ENCODE measurements around the gene CAPZA2. TPM values are rescaled to one million over a fixed set of nuclear protein-coding genes. Genes with fewer than 3 reads are reported as not detected.

CAPZA2 gene
- total RNA-seq, 1 experiment from 2014 or later = 173 TPM

DNA sequence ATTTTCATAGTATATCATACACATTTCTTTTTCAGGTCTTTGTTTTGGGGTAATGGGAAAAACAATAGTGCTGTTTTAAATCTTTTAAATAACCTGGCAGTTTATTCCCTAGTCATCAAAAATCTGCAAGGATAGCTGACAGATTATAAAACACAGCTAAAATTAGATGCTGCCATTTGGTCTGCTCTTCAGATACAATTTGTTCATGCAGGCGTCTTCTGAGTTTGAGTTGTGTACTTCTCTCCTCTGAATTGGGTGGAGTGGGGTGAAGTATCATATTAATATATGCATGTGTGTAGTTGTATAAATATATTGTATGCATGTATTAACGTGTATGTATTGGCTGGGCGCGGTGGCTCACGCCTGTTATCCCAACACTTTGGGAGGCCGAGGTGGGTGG lies 48.0 kb downstream of the CAPZA2 start:
- no peaks in the 10 kb centered on the region for H3K9me3 Mint-ChIP-seq (ENCODE audit: unreplicated experiment)
- no peaks in the 10 kb centered on the region for H3K4me1 Mint-ChIP-seq (ENCODE audit: insufficient read depth, unreplicated experiment)
- BruUV-seq (replicated peaks) = no TSS peak
- peaks cover 85% of the 10 kb centered on the region for H3K36me3 Mint-ChIP-seq (ENCODE audit: insufficient read depth, unreplicated experiment)
- no peak overlapping the region for H3K27ac Mint-ChIP-seq (ENCODE audit: low read depth, unreplicated experiment)
- ChIA-PET CTCF (no interaction called here), POLR2A (interaction anchor here (0.6 to 1.4 kb wide), 2 partner anchors 40 to 1514 kb away, joined by 3 to 4 read pairs; no protein-coding TSS in a partner anchor)
- no peak for DNase-seq (ENCODE audit: unreplicated experiment)
- TF ChIP-seq, protein P1, sequence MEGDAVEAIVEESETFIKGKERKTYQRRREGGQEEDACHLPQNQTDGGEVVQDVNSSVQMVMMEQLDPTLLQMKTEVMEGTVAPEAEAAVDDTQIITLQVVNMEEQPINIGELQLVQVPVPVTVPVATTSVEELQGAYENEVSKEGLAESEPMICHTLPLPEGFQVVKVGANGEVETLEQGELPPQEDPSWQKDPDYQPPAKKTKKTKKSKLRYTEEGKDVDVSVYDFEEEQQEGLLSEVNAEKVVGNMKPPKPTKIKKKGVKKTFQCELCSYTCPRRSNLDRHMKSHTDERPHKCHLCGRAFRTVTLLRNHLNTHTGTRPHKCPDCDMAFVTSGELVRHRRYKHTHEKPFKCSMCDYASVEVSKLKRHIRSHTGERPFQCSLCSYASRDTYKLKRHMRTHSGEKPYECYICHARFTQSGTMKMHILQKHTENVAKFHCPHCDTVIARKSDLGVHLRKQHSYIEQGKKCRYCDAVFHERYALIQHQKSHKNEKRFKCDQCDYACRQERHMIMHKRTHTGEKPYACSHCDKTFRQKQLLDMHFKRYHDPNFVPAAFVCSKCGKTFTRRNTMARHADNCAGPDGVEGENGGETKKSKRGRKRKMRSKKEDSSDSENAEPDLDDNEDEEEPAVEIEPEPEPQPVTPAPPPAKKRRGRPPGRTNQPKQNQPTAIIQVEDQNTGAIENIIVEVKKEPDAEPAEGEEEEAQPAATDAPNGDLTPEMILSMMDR (IDR thresholded peaks at IDR 0.05; ENCODE audit: unreplicated experiment) = no peak
- H3K27me3 Mint-ChIP-seq (ENCODE audit: insufficient read depth, unreplicated experiment) = no peaks in the 10 kb centered on the region
- H3K4me3 Mint-ChIP-seq (ENCODE audit: unreplicated experiment) = no peak overlapping the region
- intact Hi-C loops (cut with micrococcal nuclease) = no loop called here

DNA sequence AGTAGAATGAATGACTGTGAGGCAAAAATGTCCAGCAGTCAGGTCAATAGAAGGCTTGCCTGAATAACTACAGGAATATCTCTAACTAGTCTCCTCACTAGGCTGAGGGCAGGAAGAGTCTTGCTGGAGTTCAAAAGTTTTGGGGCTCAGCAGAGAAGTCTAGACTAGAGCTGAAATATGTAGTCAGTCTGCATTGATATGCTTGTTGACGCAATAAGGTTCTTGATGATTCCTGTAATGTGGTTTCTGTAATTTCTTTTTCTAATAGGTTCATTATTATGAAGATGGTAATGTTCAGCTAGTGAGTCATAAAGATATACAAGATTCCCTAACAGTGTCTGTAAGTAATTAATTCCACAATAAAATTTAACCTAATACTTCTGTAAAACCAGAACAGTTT lies 49.4 kb downstream of the CAPZA2 start:
- Mint-ChIP-seq H3K27ac (ENCODE audit: low read depth, unreplicated experiment) (no peak overlapping the region), H3K27me3 (ENCODE audit: insufficient read depth, unreplicated experiment) (no peaks in the 10 kb centered on the region), H3K9me3 (ENCODE audit: unreplicated experiment) (no peaks in the 10 kb centered on the region), H3K36me3 (ENCODE audit: insufficient read depth, unreplicated experiment) (peaks cover 86% of the 10 kb centered on the region), H3K4me1 (ENCODE audit: insufficient read depth, unreplicated experiment) (no peaks in the 10 kb centered on the region), H3K4me3 (ENCODE audit: unreplicated experiment) (no peak overlapping the region)
- no peak for DNase-seq (ENCODE audit: unreplicated experiment)
- intact Hi-C loops (cut with micrococcal nuclease) = no loop called here
- ChIA-PET POLR2A (no interaction called here), CTCF (interaction anchor here (0.6 to 2.3 kb wide), 3 partner anchors 9 to 216 kb away, joined by 3 to 6 read pairs (median 4); no protein-coding TSS in a partner anchor)
- TF ChIP-seq, protein P1 (IDR thresholded peaks at IDR 0.05; ENCODE audit: unreplicated experiment) = no peak
- BruUV-seq (replicated peaks) = no TSS peak

DNA sequence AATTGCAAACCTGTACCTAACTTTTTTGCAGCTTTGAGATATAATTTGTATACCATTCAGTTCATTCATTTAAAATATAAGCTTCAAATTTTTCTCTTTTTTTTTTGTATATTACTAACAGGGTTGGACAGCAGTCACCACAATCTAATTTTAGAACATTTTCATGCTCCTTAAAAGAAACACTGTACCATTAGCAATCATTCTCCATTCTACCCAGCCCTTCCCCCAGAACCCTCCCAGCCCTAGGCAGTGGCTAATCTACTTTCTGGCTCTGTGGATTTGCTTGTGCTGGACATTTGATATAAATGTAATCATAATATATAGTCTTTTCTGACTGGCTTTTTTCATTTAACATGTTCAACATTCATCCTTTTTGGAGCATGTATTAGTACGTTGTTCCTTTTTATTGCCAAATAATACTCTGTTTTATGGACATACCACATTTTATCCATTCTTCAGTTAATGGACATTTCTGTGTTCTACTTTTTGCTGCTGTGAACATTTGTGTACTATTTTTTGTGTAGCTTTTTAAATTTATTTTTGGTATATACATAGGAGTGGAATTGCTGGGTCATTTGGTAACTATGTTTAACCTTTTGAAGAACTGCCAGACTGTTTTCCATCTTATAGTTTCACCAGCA lies 50.0 kb downstream of the CAPZA2 start:
- TF ChIP-seq, protein P1 (IDR thresholded peaks at IDR 0.05; ENCODE audit: unreplicated experiment) = no peak
- POLR2A ChIA-PET = no interaction called here
- no peaks in the 10 kb centered on the region for H3K9me3 Mint-ChIP-seq (ENCODE audit: unreplicated experiment)
- intact Hi-C loops (cut with micrococcal nuclease) = no loop called here
- DNase-seq (ENCODE audit: unreplicated experiment) = no peak
- peaks cover 88% of the 10 kb centered on the region for H3K36me3 Mint-ChIP-seq (ENCODE audit: insufficient read depth, unreplicated experiment)
- CTCF ChIA-PET = interaction anchor here (0.6 to 2.3 kb wide), 3 partner anchors 10 to 215 kb away, joined by 3 to 6 read pairs (median 4); no protein-coding TSS in a partner anchor
- no peaks in the 10 kb centered on the region for H3K27me3 Mint-ChIP-seq (ENCODE audit: insufficient read depth, unreplicated experiment)
- H3K27ac Mint-ChIP-seq (ENCODE audit: low read depth, unreplicated experiment) = no peak overlapping the region
- BruUV-seq (replicated peaks) = no TSS peak
- no peaks in the 10 kb centered on the region for H3K4me1 Mint-ChIP-seq (ENCODE audit: insufficient read depth, unreplicated experiment)
- no peak overlapping the region for H3K4me3 Mint-ChIP-seq (ENCODE audit: unreplicated experiment)

DNA sequence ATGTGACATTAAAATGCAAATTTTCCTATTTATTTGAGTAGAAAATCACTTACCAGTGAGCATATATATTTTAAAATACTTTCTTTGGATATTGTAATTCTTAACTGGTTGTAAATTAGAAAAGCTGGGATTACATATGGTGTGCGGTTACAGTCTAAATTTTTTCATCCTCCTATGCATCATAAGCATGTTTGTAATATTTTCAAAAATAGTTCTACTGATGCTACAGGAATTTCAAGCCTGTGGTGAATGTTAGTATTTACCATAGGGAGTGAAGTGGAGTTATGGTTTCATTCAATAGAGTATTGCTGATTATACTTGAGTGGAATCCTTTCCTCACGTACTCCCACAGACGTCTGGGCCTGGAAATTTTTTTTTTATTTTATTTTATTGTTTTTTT lies 56.3 kb downstream of the CAPZA2 start:
- CTCF ChIA-PET = interaction anchor here (0.6 to 0.7 kb wide), 2 partner anchors 51 to 466 kb away, joined by 3 read pairs; no protein-coding TSS in a partner anchor
- Mint-ChIP-seq H3K9me3 (ENCODE audit: unreplicated experiment) (no peaks in the 10 kb centered on the region), H3K27me3 (ENCODE audit: insufficient read depth, unreplicated experiment) (no peaks in the 10 kb centered on the region), H3K27ac (ENCODE audit: low read depth, unreplicated experiment) (no peak overlapping the region), H3K36me3 (ENCODE audit: insufficient read depth, unreplicated experiment) (peaks cover 84% of the 10 kb centered on the region), H3K4me3 (ENCODE audit: unreplicated experiment) (no peak overlapping the region), H3K4me1 (ENCODE audit: insufficient read depth, unreplicated experiment) (no peaks in the 10 kb centered on the region)
- TF ChIP-seq, protein P1 (IDR thresholded peaks at IDR 0.05; ENCODE audit: unreplicated experiment) = no peak
- DNase-seq (ENCODE audit: unreplicated experiment) = no peak
- no TSS peak for BruUV-seq (replicated peaks)
- intact Hi-C loops (cut with micrococcal nuclease) = no loop called here
- POLR2A ChIA-PET = no interaction called here
